Esophagus muscularis mucosa (tissue), 3 donors: Measurements from ENCODE around the gene PTPN14.

Experiments
- CTCF ChIP-seq, 3 experiments: fragments of 200-600 bp in 2 of 3; fragments of 450-650 bp in 1 of 3; sonication (generic) in 2 of 3; IDR thresholded peaks; one replicate each; pipeline ENCODE4 v1.5.1; 2017 to 2019; ENCODE audit warnings: antibody characterized with exemption in 3 of 3, mild to moderate bottlenecking in 2 of 3, moderate library complexity in 1 of 3
- POLR2AphosphoS5 ChIP-seq, 2 donors: sonication (generic); formaldehyde crosslinking; IDR thresholded peaks; one replicate each; pipeline ENCODE4 v1.6.1; 2017; ENCODE audit warnings: antibody characterized with exemption in 2 of 2

- no peak for TF ChIP-seq POLR2AphosphoS5 (IDR thresholded peaks at IDR 0.05)
- no peak for TF ChIP-seq CTCF (IDR thresholded peaks at IDR 0.05)
Measured at GRCh38 chr1:214404154-214404553, 147.2 kb downstream of the PTPN14 start.
